Kidney tubule cell (primary cell): Measurements from ENCODE around the gene TM9SF3.

Experiments
- DNase-seq: peaks from one replicate; pipeline ENCODE4 v3.0.0-alpha.2; 2018; ENCODE audit warnings: low spot score

The TM9SF3 gene

GRCh38 chr10:96586419-96587263, at the start of gene TM9SF3:
TM9SF3 (minus strand) TSS chr10:96587012; CDS start chr10:96586835, 177 bp downstream.
- peak; percentile 91 for DNase-seq

- peak; percentile 39 for DNase-seq
These were observed 49.7 kb upstream of the TM9SF3 start for GRCh38 chr10:96636551-96636950.

- no peak for DNase-seq
These were observed 46.3 kb upstream of the TM9SF3 start for GRCh38 chr10:96632974-96633710.

- DNase-seq: no peak
These were observed 40.5 kb upstream of the TM9SF3 start for GRCh38 chr10:96627292-96627691.

GRCh38 chr10:96626795-96627194, 40.0 kb upstream of the TM9SF3 start:
- DNase-seq: no peak

- no peak for DNase-seq
These were observed 38.4 kb upstream of the TM9SF3 start for GRCh38 chr10:96625173-96625572.

- DNase-seq: no peak
These were observed 35.4 kb upstream of the TM9SF3 start for GRCh38 chr10:96622013-96622787.

- no peak for DNase-seq
These were observed 33.3 kb upstream of the TM9SF3 start for GRCh38 chr10:96619796-96620773.

GRCh38 chr10:96619120-96619519, 32.3 kb upstream of the TM9SF3 start:
- DNase-seq: no peak

- DNase-seq: no peak
These were observed 31.8 kb upstream of the TM9SF3 start for GRCh38 chr10:96618653-96619052.

GRCh38 chr10:96616961-96617360, 30.1 kb upstream of the TM9SF3 start:
- DNase-seq: no peak

GRCh38 chr10:96614515-96614914, 27.7 kb upstream of the TM9SF3 start:
- DNase-seq: peak; percentile 96

- peak; percentile 17 for DNase-seq
These were observed 26.8 kb upstream of the TM9SF3 start for GRCh38 chr10:96613576-96613975.

GRCh38 chr10:96612055-96612830, 25.4 kb upstream of the TM9SF3 start:
- no peak for DNase-seq

- DNase-seq: no peak
These were observed 24.0 kb upstream of the TM9SF3 start for GRCh38 chr10:96610817-96611216.

GRCh38 chr10:96609510-96609909, 22.7 kb upstream of the TM9SF3 start:
- no peak for DNase-seq

- DNase-seq: no peak
These were observed 22.0 kb upstream of the TM9SF3 start for GRCh38 chr10:96608805-96609204.

- no peak for DNase-seq
These were observed 21.4 kb upstream of the TM9SF3 start for GRCh38 chr10:96608262-96608661.

GRCh38 chr10:96606946-96607345, 20.1 kb upstream of the TM9SF3 start:
- no peak for DNase-seq

GRCh38 chr10:96606216-96606615, 19.4 kb upstream of the TM9SF3 start:
- peak; percentile 53 for DNase-seq
